Measurements from ENCODE around the gene INTS4.
"Not testable (repeated sequence)": the region's sequence is repeated elsewhere in the genome, so short reads cannot be mapped to it uniquely, and the experiment has no call there.

The INTS4 gene

GRCh38 chr11:78011301-78011700 is 16.8 kb upstream of the INTS4 start:
- no peak for TF ChIP-seq JUND (IDR thresholded peaks at IDR 0.05; ENCODE audit: low read depth)
- in situ Hi-C loops (cut with HindIII; ENCODE audit: low pct_unique_long_range_greater_than_20kb, low sequenced_read_pairs), result no loop called here
- DNase-seq (ENCODE audit: low read depth in 1 of 2, low spot score in 1 of 2), result no peak

- TF ChIP-seq JUND (IDR thresholded peaks at IDR 0.05; ENCODE audit: low read depth), result no peak
- in situ Hi-C loops (cut with HindIII; ENCODE audit: low pct_unique_long_range_greater_than_20kb, low sequenced_read_pairs), result no loop called here
- no peak for DNase-seq (ENCODE audit: low read depth in 1 of 2, low spot score in 1 of 2)
These were observed 16.3 kb upstream of the INTS4 start for GRCh38 chr11:78010755-78011154.

- in situ Hi-C loops (cut with HindIII; ENCODE audit: low pct_unique_long_range_greater_than_20kb, low sequenced_read_pairs), result no loop called here
- no peak for DNase-seq (ENCODE audit: low read depth in 1 of 2, low spot score in 1 of 2)
- TF ChIP-seq JUND (IDR thresholded peaks at IDR 0.05; ENCODE audit: low read depth), result no peak
These were observed 15.8 kb upstream of the INTS4 start for GRCh38 chr11:78010304-78010703.

- no peak for DNase-seq (ENCODE audit: low read depth in 1 of 2, low spot score in 1 of 2)
- TF ChIP-seq JUND (IDR thresholded peaks at IDR 0.05; ENCODE audit: low read depth), result no peak
- in situ Hi-C loops (cut with HindIII; ENCODE audit: low pct_unique_long_range_greater_than_20kb, low sequenced_read_pairs), result no loop called here
These were observed 14.6 kb upstream of the INTS4 start for GRCh38 chr11:78009062-78009461.

GRCh38 chr11:78000193-78000592 is 5.7 kb upstream of the INTS4 start:
- in situ Hi-C loops (cut with HindIII; ENCODE audit: low pct_unique_long_range_greater_than_20kb, low sequenced_read_pairs), result no loop called here
- DNase-seq (ENCODE audit: low read depth in 1 of 2, low spot score in 1 of 2), result peak in 1 of 2 experiments; percentile 90
- no peak for TF ChIP-seq JUND (IDR thresholded peaks at IDR 0.05; ENCODE audit: low read depth)

GRCh38 chr11:77999446-78000030 is 5.1 kb upstream of the INTS4 start:
- in situ Hi-C loops (cut with HindIII; ENCODE audit: low pct_unique_long_range_greater_than_20kb, low sequenced_read_pairs), result no loop called here
- TF ChIP-seq JUND (IDR thresholded peaks at IDR 0.05; ENCODE audit: low read depth), result no peak
- no peak for DNase-seq (ENCODE audit: low read depth in 1 of 2, low spot score in 1 of 2)

GRCh38 chr11:77993902-77994301 is 566 bp downstream of the INTS4 start:
- TF ChIP-seq JUND (IDR thresholded peaks at IDR 0.05; ENCODE audit: low read depth), result no peak
- DNase-seq (ENCODE audit: low read depth in 1 of 2, low spot score in 1 of 2), result no peak
- in situ Hi-C loops (cut with HindIII; ENCODE audit: low pct_unique_long_range_greater_than_20kb, low sequenced_read_pairs), result no loop called here

- in situ Hi-C loops (cut with HindIII; ENCODE audit: low pct_unique_long_range_greater_than_20kb, low sequenced_read_pairs), result no loop called here
- DNase-seq (ENCODE audit: low read depth in 1 of 2, low spot score in 1 of 2), result no peak
- no peak for TF ChIP-seq JUND (IDR thresholded peaks at IDR 0.05; ENCODE audit: low read depth)
These were observed 3.5 kb downstream of the INTS4 start for GRCh38 chr11:77990981-77991380.

- DNase-seq (ENCODE audit: low read depth in 1 of 2, low spot score in 1 of 2); in situ Hi-C loops (cut with HindIII; ENCODE audit: low pct_unique_long_range_greater_than_20kb, low sequenced_read_pairs): not testable (repeated sequence)
These were observed 8.0 kb downstream of the INTS4 start for GRCh38 chr11:77986456-77986855.

- in situ Hi-C loops (cut with HindIII; ENCODE audit: low pct_unique_long_range_greater_than_20kb, low sequenced_read_pairs), result no loop called here
- no peak for TF ChIP-seq JUND (IDR thresholded peaks at IDR 0.05; ENCODE audit: low read depth)
- DNase-seq (ENCODE audit: low read depth in 1 of 2, low spot score in 1 of 2), result no peak
These were observed 13.0 kb downstream of the INTS4 start for GRCh38 chr11:77981346-77981947.

- TF ChIP-seq JUND (IDR thresholded peaks at IDR 0.05; ENCODE audit: low read depth), result no peak
- in situ Hi-C loops (cut with HindIII; ENCODE audit: low pct_unique_long_range_greater_than_20kb, low sequenced_read_pairs), result no loop called here
- no peak for DNase-seq (ENCODE audit: low read depth in 1 of 2, low spot score in 1 of 2)
These were observed 26.1 kb downstream of the INTS4 start for GRCh38 chr11:77968337-77968736.

GRCh38 chr11:77967753-77968152 is 26.7 kb downstream of the INTS4 start:
- DNase-seq (ENCODE audit: low read depth in 1 of 2, low spot score in 1 of 2), result no peak
- no peak for TF ChIP-seq JUND (IDR thresholded peaks at IDR 0.05; ENCODE audit: low read depth)
- in situ Hi-C loops (cut with HindIII; ENCODE audit: low pct_unique_long_range_greater_than_20kb, low sequenced_read_pairs), result no loop called here

- in situ Hi-C loops (cut with HindIII; ENCODE audit: low pct_unique_long_range_greater_than_20kb, low sequenced_read_pairs), result no loop called here
- no peak for DNase-seq (ENCODE audit: low read depth in 1 of 2, low spot score in 1 of 2)
- TF ChIP-seq JUND (IDR thresholded peaks at IDR 0.05; ENCODE audit: low read depth), result no peak
These were observed 27.3 kb downstream of the INTS4 start for GRCh38 chr11:77967121-77967520.

- in situ Hi-C loops (cut with HindIII; ENCODE audit: low pct_unique_long_range_greater_than_20kb, low sequenced_read_pairs), result no loop called here
- TF ChIP-seq JUND (IDR thresholded peaks at IDR 0.05; ENCODE audit: low read depth), result no peak
- no peak for DNase-seq (ENCODE audit: low read depth in 1 of 2, low spot score in 1 of 2)
These were observed 28.1 kb downstream of the INTS4 start for GRCh38 chr11:77966338-77966737.
